ENCODE measurements around the gene B3GNT3.
"Not testable (repeated sequence)": the region's sequence is repeated elsewhere in the genome, so short reads cannot be mapped to it uniquely, and the experiment has no call there.

B3GNT3 gene

DNA sequence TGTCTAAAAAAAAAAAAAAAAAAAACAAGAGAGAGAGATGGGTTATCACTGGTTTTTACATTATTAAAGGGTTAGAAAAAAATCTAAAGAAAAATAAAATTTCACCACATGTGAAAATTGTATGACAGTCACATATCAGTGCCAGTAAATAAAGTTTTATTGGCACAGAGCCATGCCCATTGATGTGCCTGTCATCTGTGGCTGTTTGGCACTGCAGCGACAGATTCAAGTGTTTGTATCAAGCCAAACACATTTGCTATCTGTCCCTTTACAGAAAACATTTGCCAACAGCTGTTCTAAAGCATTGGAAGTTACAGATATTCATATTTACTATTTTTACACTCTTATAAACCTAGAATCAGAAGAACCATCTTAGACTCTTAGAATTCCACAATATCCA lies 27.4 kb upstream of the B3GNT3 start:
- no peak for DNase-seq

GRCh38 chr19:17770613-17771012 lies 24.3 kb upstream of the B3GNT3 start:
- no peak for DNase-seq

GRCh38 chr19:17772172-17772571 lies 22.8 kb upstream of the B3GNT3 start:
- no peak for DNase-seq

- DNase-seq, result no peak
Observed at GRCh38 chr19:17775245-17775927, 19.6 kb upstream of the B3GNT3 start.

DNA sequence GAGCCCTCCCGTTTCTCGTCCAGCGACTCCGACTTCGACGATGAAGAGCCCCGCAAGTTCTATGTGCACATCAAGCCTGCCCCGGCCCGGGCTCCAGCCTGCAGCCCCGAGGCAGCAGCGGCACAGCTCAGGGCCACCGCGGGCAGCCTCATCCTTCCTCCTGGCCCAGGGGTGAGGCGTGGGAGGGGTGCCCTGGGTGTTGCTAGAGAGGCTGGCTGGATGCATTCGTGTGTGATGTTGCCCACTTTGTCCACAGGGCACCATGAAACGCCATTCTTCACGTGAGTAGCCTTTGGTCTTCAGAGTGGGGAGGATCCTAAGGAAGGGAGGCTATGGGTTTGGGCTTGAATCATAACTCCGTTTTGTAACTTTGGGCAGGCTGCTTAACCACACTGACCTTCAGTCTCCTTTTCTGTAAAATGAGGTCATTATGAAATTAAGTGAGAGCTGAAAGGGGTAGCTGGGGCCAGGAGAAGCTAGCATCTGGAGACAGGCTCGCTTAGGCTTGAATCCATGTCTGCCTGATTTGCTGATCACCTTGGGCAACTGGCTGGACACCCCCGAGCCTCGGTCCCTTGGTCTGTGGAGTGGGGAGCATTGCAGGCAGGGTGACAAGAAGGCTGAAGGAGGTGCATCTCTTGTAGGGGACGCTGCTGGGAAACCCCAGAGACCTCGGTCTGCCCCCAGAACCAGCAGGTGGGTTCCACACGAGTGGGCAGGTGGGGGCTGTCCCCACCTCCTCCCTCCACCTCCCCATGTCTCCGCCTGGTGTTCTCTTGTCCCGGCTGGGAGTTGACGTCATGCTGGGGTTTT lies 18.7 kb upstream of the B3GNT3 start:
- DNase-seq, result no peak

DNA sequence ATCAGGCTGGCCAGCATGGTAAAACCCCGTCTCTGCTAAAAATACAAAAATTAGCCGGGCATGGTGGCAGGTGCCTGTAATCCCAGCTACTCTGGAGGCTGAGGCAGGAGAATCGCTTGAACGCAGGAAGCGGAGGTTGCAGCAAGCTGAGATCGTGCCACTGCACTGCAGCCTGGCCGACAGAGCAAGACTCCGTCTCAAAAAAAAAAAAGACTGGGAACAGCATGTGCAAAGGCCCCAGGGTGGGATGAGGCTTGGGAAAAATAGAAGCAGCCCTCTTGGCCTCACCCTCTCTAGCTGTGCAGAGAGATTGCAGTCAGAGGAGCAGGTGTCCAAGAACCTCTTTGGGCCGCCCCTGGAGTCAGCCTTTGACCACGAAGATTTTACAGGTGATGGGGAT lies 17.1 kb upstream of the B3GNT3 start:
- not testable (repeated sequence) for DNase-seq

GRCh38 chr19:17778251-17778967 lies 16.5 kb upstream of the B3GNT3 start:
- DNase-seq, result no peak

- DNase-seq, result no peak
Observed at GRCh38 chr19:17778968-17779929, 15.7 kb upstream of the B3GNT3 start.

GRCh38 chr19:17780781-17781180 lies 14.2 kb upstream of the B3GNT3 start:
- DNase-seq, result no peak

DNA sequence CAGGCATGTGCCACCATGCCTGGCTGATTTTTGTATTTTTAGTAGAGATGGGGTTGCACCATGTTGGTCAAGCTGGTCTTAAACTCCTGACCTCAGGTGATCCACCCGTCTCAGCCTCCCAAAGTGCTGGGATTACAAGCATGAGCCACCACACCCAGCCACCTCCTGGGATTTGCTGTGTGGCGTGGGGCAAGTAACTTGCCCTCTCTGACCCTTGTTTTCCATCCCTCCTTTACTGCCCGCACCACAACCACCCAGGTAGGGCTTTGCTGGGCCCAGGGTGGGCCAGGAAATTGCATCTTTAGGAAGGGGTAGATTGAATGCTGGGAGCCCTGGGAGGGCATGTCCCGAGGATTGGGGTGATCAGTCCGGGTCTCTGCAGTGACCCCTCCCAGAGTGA lies 11.2 kb upstream of the B3GNT3 start:
- not testable (repeated sequence) for DNase-seq

DNA sequence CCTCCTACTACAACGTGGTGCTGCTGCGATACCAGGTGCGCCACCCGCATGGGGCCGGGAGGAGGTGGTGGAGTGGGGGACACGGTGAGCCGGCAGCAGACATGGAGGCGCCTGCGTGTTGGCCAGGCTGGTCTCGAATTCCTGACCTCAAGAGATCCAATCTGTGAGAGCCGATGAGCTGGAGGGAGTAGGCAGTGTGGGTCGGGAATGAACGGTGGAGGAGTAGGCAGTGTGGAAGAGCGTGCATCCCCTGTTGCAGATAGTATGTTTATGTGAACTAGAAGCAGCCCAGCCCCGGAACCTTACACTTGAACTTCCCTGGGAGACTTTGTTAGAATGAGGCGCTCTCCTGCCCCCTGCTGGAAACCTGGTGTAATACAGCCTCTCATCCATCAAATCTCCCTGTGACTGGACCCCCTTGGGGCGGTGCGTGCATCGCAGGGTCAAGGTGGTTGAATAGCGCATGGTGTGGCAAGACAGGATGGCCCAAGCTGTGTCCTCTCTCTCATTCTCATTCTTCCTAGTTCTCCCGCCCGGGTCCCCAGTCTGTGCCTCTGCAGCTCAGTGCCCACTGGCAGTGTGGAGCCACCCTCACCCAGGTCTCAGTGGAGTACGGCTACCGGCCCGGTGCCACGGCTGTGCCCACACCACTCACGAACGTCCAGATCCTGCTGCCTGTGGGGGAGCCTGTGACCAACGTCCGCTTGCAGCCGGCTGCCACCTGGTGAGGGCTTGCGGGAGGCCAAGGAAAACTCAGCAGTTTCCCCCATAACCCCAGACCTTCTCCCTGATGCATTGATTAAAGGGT lies 10.5 kb upstream of the B3GNT3 start:
- DNase-seq, result no peak

DNA sequence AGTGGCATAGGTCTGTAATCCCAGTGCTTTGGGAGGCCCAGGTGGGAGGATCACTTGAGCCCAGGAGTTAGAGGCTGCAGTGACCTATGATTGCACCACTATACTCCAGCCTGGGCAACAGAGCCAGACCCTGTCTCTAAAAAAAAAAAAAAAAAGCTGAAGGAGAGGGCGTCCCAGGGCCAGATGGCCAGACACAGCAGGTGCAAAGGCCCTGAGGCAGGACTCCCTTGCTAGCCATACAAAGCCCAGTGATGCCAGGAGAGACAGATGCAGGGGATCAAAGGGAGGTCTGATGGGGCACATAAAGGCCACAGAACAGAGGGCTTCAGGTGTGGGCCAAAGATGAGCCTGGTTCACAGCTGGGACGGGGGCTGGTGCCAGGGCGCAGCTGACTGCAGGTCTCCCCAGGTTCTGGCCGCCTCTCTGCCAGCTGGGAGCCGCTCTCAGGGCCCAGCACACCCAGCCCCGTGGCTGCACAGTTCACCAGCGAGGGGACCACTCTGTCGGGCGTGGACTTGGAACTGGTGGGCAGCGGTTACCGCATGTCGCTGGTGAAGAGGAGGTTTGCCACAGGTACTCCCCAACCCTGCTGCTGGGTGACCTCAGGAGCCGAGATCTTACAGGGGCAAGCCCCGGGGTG lies 7.5 kb upstream of the B3GNT3 start:
- DNase-seq, result no peak

DNA sequence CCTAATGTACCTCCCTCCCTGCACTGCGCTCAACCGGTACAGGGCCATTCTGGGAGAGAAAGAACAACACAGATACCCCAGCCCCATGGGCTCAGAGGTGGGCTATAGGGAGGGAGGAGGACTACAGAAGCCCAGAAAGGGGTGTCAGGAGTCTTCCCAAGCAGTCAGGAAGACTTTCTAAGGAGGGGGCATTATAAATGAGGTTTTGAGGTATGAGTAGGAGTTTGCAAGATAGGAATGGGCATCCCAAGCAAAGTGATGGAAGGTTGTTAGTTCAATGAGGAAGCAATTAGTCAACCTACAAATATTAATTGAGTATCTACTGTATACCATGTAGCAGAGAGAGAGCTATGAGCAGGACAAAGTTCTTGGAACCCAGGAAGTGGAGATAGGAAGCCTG lies 6.3 kb upstream of the B3GNT3 start:
- DNase-seq, result no peak

GRCh38 chr19:17790059-17790780 lies 4.7 kb upstream of the B3GNT3 start:
- DNase-seq, result no peak

DNA sequence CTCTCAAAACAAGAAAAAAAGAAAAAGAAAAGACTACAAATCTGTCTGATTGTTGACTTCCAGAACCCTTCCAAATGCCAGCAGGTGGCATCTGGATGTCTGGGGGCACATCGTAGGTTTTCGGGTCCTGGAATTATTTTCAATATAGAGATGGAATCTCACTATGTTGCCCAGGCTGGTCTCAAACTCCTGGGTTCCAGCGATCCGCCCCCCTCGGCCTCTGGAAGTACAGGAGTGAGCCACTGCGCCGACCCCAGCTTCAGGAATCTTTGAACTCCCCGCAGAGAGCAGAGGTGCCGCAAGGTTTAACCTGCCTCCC lies 567 bp upstream of the B3GNT3 start:
- no peak for DNase-seq

DNA sequence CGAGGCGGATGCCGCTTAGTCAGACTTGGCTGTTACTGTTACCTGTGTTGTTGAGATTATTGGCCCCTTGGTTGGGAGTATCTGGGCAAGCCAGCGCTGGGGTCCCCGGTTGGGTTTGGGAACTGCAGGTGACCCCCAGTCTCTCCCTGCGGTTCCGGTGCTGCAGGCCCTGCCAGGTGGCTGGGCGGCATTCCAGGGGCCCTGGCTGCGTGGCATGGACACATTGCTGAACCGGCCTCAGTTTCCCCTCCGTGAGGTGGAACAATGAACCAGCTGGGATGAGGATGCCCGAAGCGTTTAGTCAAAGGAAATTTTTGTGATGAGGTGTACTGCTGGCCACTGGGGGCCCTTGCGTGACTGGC lies 538 bp downstream of the B3GNT3 start:
- DNase-seq, result no peak

DNA sequence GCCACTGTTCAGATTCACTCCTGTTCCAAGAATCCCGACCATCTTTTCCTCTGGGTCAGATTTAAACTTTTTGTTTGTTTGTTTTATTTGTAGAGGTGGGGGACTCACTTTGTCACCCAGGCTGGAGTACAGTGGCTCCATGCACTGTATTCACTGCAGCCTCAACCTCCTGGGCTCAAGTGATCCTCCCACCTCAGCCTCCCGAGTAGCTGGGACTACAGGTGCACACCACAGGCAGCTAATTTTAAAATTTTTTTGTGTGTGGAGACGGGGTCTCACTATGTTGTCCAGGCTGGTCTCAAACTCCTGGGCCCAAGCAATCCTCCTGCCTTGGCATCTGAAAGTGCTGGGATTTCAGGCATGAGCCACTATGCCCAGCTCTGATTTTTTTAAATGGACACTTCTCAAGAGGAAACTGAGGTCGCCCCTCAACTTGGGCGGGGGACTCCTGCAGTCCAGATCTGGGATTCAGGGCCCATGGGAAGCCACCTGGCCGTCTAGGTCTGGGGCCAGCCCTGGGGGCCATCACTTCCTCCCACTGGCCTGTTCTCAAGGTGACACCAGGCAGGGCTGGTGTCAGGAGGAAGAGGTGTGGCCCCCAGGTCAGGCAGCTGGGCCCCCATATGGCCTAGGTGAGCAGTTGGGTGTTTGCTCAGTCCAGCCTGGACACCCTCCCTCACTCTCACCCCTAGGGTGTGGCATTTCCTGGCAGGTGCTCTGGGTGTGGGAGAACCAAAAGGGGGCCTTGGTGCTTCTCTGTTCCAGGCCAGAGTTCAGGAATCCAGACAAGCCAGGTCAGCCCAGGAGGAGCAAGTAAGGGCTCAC lies 1.3 kb downstream of the B3GNT3 start:
- no peak for DNase-seq

DNA sequence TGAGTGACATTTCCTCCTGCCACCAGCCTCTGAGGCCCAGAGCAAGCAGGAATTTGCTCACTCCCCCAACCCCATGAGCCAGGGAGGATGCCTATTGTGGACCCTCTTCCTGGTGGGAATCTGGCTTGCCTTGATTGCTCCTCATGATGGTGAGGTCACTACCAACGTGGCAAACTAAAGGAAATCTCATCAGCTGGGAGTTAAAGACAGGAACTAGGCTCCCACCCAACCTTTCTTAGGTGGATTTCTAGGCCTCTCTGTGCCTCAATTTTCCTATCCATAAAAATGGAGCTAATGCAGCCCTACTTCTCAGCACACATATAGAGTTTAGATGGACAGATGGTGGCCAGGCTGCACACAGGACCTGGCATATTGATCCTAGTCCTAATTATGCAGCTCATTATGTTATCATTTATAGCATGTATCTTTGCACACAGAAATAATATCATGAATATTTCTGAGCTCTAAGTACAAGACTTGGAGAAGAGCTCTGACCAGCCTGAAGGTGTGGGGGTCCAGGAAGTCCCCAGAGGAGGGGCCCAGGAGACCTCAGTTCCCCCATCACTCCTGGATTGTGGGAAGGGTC lies 2.0 kb downstream of the B3GNT3 start:
- no peak for DNase-seq

GRCh38 chr19:17797424-17798201 lies 2.7 kb downstream of the B3GNT3 start:
- DNase-seq, result no peak

Data from GF-D8 (cell line).